Tracheal epithelial cell (primary cell): ENCODE data around the gene NUTM2E. TPM values are rescaled to one million over a fixed set of nuclear protein-coding genes. Genes with fewer than 3 reads are reported as not detected.

Experiments
- total RNA-seq: library from RNA; depleted of rRNA; stranded (reverse); fragments of >200 nt; gene quantifications from 2 replicates; pipeline ENCODE4 v1.2.1, GENCODE V29; 2014

NUTM2E gene, protein sequence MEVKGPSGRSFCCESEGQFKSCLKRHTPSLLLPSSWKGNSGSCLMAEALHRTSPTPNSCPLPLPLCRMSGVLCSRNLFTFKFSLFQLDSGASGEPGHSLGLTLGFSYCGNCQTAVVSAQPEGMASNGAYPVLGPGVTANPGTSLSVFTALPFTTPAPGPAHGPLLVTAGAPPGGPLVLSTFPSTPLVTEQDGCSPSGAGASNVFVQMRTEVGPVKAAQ (N-terminal part only)
- 0.24 TPM in 1 of 2 replicates, not detected in the other for total RNA-seq

GRCh38 chr10:79826496-79827215 is at the start of gene NUTM2E:
NUTM2E (plus strand) TSS chr10:79826739; CDS start chr10:79841741, 15,002 bp downstream.

Other genes with a start within 250 kb of the NUTM2E start
- gene SFTPA1, start 215.8 kb upstream of the NUTM2E start, total RNA-seq = not detected in 2 replicates
- gene NUTM2B, start 123.5 kb upstream of the NUTM2E start, total RNA-seq = under 0.01 and 0.43 TPM in 2 replicates
- under 0.01 and 1.3 TPM in 2 replicates for gene SFTPD, start 122.4 kb downstream of the NUTM2E start, total RNA-seq